ENCODE data around the gene PEX26.

GRCh38 chr22:18085188-18085587 is 7.4 kb downstream of the PEX26 start:
- TF ChIP-seq POLR2A (IDR thresholded peaks at IDR 0.05; ENCODE audit: low read depth, low read length) (no peak), CTCF (IDR thresholded peaks at IDR 0.05; ENCODE audit: extremely low read depth in 1 of 2, insufficient read depth in 1 of 2, low read depth in 1 of 2, low read length in 2 of 2) (no peak), POLR2AphosphoS5 (IDR thresholded peaks at IDR 0.05; ENCODE audit: insufficient read depth, low read depth, low read length) (no peak), MAX (IDR thresholded peaks at IDR 0.05; ENCODE audit: insufficient read depth, insufficient read length) (no peak)

All from endothelial cell of umbilical vein (primary cell).